ENCODE data around the gene ANKRD28. TPM values are rescaled to one million over a fixed set of nuclear protein-coding genes. Genes with fewer than 3 reads are reported as not detected.

Gene ANKRD28
- total RNA-seq, 2 donors from 2014 or later = 40.7 to 46.2 TPM

DNA sequence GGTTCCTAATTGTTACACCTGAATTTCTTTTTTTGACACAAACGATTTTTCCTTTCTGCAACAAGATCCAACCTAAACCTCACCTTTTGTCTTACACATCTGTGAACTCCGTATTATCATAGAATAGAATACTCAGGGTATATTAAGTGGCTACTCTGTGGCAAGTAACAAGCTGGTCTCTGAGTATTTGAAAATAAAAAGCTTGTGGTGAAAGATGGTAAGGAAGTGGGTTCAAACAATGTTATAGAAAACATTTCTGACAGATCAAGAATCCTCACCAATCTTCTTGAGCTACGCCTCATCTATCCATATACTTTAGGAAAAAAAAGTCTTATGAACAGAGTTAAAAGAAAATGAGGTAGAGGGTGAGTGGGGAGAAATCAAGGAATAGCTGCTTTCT, 3.5 kb upstream of the ANKRD28 start:
- Histone ChIP-seq H3K27ac (no peak overlapping the region), H3K4me3 (no peak overlapping the region), H3K36me3 (no peaks in the 10 kb centered on the region), H3K27me3 (no peaks in the 10 kb centered on the region), H3K4me1 (no peaks in the 10 kb centered on the region), H3K9me3 (no peaks in the 10 kb centered on the region), H3K9ac (ENCODE audit: low read depth in 2 of 2, low read length in 2 of 2) (no peak overlapping the region)
- TF ChIP-seq, protein P1, sequence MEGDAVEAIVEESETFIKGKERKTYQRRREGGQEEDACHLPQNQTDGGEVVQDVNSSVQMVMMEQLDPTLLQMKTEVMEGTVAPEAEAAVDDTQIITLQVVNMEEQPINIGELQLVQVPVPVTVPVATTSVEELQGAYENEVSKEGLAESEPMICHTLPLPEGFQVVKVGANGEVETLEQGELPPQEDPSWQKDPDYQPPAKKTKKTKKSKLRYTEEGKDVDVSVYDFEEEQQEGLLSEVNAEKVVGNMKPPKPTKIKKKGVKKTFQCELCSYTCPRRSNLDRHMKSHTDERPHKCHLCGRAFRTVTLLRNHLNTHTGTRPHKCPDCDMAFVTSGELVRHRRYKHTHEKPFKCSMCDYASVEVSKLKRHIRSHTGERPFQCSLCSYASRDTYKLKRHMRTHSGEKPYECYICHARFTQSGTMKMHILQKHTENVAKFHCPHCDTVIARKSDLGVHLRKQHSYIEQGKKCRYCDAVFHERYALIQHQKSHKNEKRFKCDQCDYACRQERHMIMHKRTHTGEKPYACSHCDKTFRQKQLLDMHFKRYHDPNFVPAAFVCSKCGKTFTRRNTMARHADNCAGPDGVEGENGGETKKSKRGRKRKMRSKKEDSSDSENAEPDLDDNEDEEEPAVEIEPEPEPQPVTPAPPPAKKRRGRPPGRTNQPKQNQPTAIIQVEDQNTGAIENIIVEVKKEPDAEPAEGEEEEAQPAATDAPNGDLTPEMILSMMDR (IDR thresholded peaks at IDR 0.05) = no peak
- intact Hi-C loops (cut with DNase I) = no loop called here
- no peak for DNase-seq

DNA sequence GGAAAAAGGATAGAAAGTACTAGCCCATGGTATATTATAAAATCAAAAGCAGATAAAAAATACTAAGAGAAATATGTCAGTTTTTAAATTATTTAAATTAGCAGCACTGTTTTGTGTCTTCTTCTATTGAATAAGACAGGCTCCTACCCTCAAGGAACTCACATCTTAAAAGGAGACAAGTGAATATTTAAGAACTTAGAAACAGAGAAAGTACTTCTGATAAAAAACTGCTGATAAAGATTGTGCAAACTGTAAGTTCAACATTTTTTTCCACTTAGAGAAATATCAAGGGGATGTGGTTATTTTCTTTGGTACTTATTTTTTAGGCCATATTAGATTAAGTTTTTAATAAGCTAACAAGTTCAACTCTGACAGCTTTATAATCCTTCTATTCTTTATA, 3.0 kb upstream of the ANKRD28 start:
- Histone ChIP-seq H3K36me3 (no peaks in the 10 kb centered on the region), H3K27ac (no peak overlapping the region), H3K4me3 (no peak overlapping the region), H3K4me1 (no peaks in the 10 kb centered on the region), H3K9me3 (no peaks in the 10 kb centered on the region), H3K27me3 (no peaks in the 10 kb centered on the region), H3K9ac (ENCODE audit: low read depth in 2 of 2, low read length in 2 of 2) (no peak overlapping the region)
- no peak for DNase-seq
- TF ChIP-seq, protein P1 (IDR thresholded peaks at IDR 0.05) = no peak
- intact Hi-C loops (cut with DNase I) = no loop called here

DNA sequence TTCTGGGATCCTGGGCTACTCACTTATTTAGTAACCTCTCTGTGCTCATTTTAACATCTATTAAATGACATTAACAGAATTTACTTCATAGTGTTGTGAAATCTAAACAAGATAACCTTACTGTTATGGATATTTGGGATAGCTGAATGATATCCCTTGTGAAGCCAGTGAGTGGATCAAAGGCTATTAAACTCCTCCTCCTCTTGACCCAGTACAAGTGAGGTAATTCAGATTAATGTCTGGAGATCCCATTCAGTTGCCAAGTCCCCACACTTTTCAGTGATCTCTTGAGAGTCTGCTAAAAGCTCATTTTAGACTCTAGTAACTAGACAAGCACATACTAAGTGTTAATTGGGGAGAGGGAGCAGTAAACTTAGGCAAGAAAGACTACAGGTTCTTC, 2.5 kb upstream of the ANKRD28 start:
- DNase-seq = no peak
- Histone ChIP-seq H3K4me1 (no peaks in the 10 kb centered on the region), H3K36me3 (no peaks in the 10 kb centered on the region), H3K9me3 (no peaks in the 10 kb centered on the region), H3K4me3 (no peak overlapping the region), H3K27ac (no peak overlapping the region), H3K9ac (ENCODE audit: low read depth in 2 of 2, low read length in 2 of 2) (no peak overlapping the region), H3K27me3 (no peaks in the 10 kb centered on the region)
- TF ChIP-seq, protein P1 (IDR thresholded peaks at IDR 0.05) = no peak
- intact Hi-C loops (cut with DNase I) = no loop called here

DNA sequence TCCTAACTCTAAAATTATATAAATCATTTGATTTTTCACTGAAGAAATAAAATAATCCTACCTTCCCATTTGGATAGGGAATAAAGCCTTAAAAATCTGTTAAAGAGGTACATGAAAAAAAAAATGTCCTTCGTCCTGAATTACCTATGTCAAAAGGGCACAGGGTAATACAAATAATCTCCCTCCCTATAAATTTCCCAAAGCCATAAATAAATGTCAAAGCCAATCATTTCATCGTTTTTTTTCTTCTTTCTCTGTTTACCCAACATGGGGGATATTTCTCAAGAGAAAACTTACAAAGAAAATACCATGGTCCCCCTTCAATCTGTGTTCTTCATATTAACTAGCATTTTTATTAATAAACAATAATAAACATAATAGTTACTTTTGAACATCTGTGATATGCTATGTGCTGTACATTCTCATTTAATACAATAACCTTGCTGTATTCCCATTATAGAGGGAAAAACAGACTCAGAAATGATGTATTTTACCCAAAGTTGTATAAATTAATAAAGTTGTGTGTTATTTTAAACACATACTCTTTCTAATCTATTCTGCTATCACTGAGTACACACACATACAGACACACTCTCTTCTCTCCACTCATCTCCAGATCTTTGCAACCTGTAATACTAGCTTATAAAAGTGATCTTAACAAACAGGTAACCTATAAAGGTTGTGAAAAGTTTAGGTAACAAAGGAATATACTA, 910 bp upstream of the ANKRD28 start:
- TF ChIP-seq, protein P1 (IDR thresholded peaks at IDR 0.05) = no peak
- intact Hi-C loops (cut with DNase I) = no loop called here
- H3K27me3 ChIP-seq = no peaks in the 10 kb centered on the region
- peak overlapping the region; percentile 78 for H3K27ac ChIP-seq
- no peaks in the 10 kb centered on the region for H3K36me3 ChIP-seq
- H3K4me3 ChIP-seq = no peak overlapping the region
- no peaks in the 10 kb centered on the region for H3K4me1 ChIP-seq
- DNase-seq = no peak
- H3K9ac ChIP-seq (ENCODE audit: low read depth in 2 of 2, low read length in 2 of 2) = no peak overlapping the region
- H3K9me3 ChIP-seq = no peaks in the 10 kb centered on the region

DNA sequence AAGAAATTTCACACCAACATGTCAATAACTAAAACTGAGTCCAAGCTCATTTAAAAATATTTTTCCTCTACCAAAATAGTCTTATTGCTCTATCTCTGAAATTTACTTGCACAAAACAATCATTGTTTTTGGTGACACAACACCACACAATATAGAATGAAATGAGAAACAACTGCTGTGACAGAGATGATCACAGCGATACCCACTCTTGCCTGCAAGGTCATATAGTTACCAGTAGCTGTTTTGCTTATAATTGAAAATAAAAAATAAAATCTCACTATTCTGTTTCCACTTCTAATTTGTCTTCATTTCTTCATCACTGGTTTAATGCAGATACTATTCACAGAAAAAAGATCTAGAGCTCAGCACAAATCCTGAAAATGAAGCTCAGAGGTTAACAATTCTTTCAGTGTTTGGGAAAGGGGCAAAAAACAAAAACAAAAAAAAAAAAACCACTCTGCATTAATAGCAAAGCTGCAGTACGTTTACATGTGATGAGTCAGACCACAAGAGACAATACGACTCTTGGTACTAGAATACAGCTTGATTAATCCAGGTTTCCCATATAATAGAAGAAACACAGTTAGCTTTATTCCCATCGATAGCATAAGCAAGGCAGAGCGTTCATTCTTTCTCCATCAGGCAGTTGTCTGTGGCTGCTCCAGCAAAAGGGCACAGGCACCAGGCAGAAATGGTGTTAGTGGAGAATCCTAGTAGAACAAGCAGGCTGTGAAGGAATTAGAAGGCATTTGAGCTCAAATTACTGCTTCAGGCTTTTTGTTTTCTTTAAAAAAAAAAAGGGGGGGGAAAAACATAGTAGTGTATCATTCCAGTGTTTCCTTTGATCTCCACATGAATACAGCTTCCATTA, 773 bp downstream of the ANKRD28 start:
- no peaks in the 10 kb centered on the region for H3K9me3 ChIP-seq
- intact Hi-C loops (cut with DNase I) = no loop called here
- TF ChIP-seq, protein P1 (IDR thresholded peaks at IDR 0.05) = no peak
- H3K9ac ChIP-seq (ENCODE audit: low read depth in 2 of 2, low read length in 2 of 2) = peak overlapping the region; percentile 31 to 56
- peak overlapping the region; percentile 78 for H3K27ac ChIP-seq
- peak overlapping the region; percentile 14 for H3K4me3 ChIP-seq
- no peaks in the 10 kb centered on the region for H3K27me3 ChIP-seq
- DNase-seq = no peak
- H3K36me3 ChIP-seq = no peaks in the 10 kb centered on the region
- no peaks in the 10 kb centered on the region for H3K4me1 ChIP-seq

Measured in colonic mucosa (tissue), 4 donors.